ENCODE measurements around the gene PXDN. TPM values are rescaled to one million over a fixed set of nuclear protein-coding genes. Genes with fewer than 3 reads are reported as not detected.
A peak's percentile ranks its signal among the peaks of the same experiment; 100 is the strongest.
"Not testable (repeated sequence)": the region's sequence is repeated elsewhere in the genome, so short reads cannot be mapped to it uniquely, and the experiment has no call there.

Gene PXDN
- total RNA-seq, 1 experiment from 2014 or later: 126 TPM

DNA sequence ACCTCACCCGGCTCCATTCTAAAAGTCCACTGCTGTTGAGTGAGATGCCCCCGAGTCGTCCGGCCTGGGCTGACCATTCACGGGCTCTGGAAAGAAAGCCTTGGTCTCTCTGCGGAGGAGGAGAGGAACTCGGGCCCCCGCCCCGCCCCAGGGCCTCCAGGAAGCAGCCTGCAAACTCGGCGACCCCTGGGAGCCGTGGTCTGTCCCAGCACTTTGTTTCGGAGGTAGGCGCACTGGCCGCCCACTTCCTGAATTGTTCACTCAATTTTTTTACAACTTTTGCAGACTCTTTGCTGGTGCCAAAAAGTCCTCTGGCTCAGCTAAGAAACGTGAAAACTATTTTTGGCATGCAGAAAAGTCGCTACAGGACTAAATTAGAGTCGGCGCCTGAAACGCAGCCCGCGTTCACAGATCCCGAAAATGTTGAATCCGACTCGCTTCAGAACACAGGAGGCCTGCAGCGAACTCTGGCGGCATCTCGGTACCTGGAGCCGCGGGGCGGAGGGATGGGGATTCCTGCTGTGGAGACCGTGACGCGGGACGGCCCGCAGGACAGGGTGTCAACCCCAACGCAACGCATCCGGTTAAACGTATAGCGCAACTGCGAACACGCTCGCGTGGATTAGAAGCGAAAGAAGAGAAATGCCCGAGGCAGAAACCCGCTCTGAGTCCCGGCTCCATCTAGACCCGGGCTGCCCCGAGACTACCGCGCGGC is 1.5 kb downstream of the PXDN start:
- DNase-seq (ENCODE audit: low read depth): peak; percentile 85

DNA sequence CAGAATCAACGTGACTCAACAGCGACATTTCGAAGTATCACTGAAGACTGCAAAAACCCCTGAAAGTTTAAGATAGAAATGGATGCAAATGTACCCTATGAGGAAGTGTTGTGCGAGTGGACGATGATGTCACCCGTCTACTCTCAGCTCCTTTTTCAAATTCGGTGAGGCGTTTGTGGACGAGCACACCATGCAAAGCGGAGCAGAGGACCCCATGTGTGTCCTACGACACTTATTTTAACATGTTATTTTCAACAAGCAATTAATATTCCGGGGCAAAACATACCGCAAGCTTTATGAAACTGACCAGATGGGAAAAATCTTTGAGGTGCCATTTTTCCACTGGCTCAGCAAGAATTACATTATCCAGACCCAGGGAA is 2.0 kb downstream of the PXDN start:
- DNase-seq (ENCODE audit: low read depth): no peak

DNA sequence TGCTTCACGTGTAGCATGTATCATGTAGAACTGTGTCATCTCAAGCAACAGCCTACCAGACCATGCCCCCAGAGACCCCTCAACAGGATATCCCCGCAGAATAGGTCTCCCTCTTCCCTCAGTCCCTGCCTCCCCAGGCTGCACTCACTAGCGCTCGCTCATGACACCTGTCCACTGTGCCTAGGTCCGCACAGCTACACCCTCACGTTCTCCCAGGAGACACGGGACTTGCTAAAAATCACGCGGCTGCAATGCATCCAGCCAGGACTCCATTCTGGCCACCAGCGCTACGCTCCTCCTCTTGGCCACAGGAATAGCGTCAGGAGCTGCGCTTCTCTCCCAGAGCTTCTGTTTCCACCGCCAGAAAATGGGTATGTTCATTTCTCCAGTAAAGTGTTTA is 2.5 kb downstream of the PXDN start:
- no peak for DNase-seq (ENCODE audit: low read depth)

DNA sequence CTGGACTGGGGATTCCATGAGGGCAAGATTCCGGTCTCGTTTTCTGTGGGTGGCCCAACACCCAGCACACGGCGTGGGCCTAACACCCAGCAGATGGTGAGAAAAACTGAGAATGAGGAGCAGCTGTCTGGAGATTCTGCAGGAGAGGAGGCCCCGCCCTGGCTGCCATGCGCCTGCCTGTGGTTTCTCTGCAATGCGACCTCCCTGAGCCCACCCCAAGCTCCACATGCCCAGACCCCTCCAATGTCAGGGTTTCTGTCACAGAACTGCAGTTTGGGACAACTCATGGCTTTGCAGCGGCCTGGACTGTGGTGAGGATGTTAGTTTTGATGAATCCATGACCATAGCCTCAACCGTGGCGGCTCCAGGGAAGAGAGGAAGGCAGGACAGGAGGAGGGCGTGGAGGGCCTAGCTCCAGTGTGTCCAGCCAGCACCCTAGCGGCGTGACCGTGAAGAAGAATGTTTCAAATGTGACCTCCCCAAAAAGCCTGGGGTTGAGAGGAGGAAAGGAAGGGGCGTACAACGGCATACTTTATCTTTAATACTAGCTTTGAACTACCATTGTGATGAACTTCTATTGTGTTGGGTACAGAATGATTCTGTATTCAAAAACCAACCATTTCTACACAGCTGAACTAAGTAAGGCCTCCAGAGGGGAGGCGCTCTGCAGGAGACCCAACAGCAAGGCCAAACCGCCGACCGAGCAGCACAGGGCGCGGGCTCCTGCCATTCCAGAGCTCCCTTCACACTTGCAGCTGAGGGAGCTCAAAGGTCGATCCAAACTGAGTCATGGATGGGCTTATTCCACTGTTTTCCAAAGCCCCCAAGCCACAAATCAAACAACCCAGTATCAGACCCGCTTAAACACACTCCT is 3.4 kb downstream of the PXDN start:
- DNase-seq (ENCODE audit: low read depth): peak; percentile 76

DNA sequence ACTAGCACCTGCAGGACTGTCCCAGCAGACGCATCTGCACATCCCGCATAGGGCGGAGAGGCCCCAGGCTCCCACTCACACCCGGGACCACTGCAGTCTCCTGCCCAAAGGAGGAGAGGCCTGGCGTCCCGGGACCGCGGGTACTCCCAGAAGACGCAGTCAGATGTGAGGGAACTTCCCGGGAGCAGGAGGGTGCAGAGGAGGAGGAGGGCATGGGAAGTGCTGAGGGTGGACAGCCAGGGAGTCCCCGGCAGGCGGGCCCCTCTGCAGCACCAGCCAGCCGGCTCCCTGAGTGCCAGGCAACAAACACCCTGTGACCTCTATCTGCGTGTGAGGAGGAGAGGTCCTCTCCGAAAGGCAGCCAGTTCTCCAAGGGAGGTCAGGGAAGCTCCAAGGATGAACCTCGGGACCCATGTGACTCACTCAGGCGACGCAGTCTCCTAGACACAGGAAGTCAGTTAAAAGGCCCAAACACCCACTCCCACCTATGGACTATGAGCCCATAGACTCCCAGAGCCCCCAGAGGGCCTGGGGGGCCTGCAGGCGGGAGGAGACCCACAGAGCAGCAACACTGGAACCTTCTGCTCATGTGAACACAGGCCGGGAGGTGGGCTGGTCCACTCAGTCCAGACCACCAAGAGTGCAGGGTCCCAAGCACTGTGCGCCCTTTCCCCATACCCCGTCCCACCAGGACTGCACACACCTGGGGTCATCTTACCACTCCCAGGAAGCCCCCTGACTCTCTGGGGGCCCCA is 4.2 kb downstream of the PXDN start:
- DNase-seq (ENCODE audit: low read depth): no peak

DNA sequence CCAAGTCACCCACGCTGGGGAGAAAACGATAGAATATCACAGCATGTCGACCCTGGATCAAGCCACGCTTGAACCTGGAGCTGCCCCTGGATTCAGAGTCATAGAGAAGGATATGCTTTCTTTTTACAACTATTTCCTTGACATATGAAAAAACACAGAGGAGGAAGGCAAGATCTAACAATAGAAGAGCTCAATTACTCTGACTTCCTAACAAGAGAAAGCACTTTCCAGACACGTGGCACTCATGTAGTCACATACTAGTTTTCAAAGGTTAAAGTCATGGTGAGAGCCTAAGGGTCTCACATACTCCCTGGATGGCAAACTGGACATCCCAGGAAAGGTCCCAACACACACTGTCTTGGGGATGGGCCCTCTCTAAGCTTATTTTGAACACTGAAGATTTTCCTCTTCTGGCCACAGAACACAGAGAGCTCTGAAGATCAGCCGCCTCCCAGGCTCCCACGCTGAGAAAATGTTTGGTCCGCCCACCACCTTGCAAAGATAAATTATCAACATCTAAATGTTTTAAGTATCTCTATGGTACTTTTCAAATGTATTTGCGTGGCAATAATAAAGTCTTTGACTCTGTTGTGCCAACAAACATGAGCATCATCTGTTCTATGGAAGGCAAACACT is 4.9 kb downstream of the PXDN start:
- no peak for DNase-seq (ENCODE audit: low read depth)

DNA sequence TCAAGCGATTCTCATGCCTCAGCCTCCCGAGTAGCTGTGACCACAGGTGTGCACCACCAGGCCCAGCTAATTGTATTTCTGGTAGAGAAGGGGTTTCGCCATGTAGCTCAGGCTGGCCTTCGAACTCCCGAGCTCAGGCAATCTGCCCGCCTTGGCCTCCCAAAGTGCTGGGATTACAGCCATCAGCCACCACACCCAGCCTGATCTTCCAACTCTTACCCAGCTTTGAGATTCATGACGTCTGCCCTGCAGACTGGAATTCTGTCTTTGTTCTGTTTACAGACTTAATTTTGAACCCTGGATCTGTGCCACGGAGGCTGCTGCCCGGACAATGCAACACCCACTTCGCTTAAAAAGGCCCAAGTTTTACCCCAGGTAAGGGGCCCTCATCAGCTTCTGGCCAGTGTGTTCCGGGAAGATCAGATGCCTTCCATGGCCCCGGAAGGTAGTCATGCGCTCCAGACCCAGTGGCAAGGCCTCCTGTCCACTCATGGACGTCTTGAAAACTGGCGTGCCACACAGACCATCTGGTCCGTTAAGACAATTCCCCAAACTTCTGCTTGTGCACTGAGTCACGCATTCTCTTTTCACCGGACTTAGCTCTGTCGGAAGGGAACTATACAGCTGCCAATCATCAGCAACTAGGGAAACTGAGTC is 5.5 kb downstream of the PXDN start:
- DNase-seq (ENCODE audit: low read depth): no peak

DNA sequence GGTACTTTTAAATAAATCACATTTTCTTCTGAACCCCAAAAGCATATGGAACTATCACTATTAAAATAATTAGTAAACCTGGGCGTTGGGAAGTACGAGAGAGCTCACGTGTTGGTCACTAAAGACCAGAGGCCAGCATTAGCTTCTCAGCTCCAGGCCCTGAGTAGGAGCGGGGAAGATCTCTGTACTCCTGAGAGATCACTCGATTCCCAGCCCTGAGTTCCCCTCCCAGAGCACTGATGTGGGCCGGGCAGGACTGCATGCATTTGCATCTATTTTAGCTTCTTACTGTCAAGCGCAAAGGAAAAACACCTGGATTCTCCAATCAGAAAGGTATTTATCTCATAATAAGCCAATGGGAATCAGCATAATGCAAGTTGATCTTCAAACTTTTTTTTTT is 6.2 kb downstream of the PXDN start:
- no peak for DNase-seq (ENCODE audit: low read depth)

DNA sequence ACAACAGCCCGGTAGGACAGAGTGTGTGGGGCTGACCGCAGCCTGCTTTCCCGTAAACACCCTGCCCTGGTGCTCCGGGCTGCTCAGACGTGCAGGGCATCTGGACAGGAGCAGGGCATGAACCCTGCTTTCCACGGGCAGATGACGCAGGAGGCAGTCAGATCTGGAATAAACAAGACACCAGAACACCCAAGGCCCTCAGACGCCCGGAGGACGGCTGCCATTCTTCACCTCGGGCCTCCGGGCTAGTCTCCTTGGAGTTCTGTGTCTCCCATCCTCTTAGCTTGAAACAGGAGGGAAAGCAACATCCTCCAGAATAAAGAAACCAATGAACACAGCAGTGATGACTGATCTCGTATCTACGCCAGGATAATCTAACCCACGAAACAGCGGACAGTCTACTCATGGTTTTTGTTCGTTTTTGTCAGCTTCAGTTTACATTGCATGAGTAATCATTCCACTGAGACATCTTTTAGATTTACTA is 7.3 kb downstream of the PXDN start:
- DNase-seq (ENCODE audit: low read depth): peak; percentile 88

DNA sequence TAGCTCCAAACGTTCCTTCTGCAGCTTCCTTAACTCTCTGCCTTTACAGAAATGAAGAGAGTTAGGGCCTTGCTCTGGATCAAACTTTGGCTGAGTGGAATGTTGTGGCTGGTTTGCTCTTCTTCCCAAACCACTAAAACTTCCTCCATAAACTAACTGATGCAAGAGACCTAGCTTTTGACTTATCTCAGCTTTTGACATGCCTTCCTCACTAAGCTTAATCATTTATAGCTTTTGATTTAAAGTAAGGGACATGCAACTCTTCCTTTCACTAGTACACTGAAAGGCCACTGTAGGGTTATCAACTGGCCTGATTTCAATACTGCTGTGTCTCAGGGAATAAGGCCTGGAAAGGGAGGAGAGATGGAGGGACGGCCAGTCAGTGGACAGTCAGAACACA is 8.3 kb downstream of the PXDN start:
- DNase-seq (ENCODE audit: low read depth): no peak

DNA sequence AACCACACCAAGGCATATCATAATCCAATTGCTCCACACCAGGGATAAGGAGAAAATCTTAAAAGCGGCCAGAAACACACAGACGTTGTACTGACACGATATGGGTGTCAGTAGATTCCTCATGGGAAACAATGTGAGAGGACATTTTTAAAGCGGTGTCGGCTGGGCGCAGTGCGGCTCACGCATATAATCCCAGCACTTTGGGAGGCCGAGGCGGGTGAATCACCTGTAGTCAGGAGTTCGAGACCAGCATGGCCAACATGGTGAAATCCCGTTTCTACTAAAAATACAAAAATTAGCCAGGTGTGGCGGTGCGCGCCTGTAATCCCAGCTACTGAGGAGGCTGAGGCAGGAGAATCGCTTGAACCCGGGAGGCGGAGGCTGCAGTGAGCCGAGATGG is 11.0 kb downstream of the PXDN start:
- not testable (repeated sequence) for DNase-seq (ENCODE audit: low read depth)

DNA sequence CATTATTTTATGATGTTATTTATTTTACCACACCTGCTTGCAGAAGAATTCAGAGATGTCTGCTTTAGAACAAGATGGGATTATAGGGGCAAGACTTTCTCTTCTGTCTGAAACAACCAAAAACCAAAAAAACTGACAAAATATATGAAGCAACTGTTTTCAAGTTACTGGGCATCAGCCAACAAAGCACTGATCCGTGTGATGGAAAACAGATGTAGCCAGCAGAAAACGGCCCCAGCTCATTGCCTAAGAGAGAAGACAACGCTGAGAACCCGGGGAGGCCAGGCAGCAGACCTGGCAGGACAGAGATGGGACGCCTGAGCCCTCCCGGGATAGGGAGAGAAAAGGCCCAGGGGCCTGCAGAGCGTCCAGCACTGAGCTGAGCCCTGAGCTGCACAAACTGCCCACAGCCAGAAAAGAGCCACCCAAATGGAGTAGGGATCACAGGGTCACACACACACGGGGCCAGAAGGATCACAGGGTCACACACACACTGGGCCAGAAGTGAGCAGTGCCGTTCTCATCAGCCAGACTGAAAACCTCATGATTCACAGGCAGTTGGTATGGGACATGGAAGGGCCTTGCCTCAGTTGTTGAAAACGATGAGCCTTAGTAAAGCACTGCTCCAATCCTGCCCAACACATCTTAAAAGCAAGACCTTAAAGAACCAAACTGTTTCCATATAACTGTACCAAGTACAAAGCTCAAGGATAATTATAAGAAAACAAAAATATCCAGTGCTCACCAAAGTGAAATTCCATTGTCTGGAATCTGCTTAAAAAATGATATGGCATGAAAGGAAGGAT is 12.1 kb downstream of the PXDN start:
- peak; percentile 87 for DNase-seq (ENCODE audit: low read depth)

DNA sequence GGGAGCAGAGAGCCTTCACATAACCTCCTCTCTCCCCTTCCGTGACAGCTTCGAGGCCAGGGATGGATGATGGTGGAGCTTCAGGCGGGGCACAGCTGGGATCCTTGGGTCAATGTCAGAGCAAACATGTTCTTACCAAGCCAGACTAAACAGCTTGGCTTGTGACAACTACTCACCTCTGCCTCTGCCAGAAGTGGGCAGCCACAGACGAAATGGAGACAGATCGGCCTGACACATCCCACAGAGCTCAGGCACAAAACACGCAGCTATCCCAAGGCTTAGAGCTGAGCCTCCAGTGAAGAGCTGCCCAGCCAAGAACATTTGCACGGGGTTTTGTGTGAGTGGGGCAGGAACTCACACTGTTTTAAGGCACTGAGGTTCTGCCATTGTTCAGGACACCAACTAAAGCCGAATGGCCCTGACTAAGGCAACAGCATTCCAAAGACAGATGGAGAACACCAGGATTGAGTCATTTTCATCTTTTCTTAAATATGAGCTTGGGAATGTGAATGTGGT is 12.8 kb downstream of the PXDN start:
- DNase-seq (ENCODE audit: low read depth): peak; percentile 85

DNA sequence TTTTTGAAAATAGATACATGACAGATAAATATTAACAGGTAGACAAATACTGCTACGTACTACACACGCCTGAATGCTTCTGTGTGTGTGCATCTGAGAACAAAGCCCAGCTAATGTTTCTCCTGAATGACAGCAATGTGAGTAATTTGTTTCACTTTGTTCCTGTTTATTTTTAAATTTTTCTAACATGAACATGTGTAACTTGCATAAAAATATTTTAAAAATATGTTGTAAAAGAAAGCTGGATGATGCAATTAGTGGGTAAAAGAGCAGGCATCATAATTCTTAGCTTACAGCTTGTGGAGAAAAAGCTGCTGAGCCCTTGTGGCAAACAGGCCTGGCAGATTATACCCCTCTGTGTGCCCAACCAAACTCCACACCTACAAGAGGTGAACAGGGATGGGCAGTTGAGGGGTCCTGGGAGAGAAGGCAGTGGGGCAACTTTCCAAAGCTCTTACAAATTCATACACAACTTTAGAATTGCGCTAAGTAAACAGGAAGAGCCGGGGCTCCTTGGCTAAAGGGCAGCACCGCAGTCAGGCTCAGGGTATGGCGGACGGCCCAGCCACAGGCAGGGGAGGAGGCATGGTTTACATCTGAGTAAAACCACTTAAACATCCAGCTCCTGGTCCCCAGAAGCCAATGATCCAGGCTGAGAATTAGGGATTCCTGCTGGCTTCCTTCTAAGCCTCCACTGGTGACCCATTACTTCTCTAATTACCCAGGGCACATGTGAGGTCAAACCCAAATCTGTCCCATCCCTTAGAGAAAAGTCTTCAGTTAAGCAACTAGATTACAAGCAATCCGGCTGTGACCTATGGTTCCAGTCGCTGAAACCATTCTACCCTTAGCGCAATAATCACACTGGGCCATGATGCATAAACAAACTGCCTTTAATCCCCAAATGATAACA is 14.0 kb downstream of the PXDN start:
- DNase-seq (ENCODE audit: low read depth): peak; percentile 81

DNA sequence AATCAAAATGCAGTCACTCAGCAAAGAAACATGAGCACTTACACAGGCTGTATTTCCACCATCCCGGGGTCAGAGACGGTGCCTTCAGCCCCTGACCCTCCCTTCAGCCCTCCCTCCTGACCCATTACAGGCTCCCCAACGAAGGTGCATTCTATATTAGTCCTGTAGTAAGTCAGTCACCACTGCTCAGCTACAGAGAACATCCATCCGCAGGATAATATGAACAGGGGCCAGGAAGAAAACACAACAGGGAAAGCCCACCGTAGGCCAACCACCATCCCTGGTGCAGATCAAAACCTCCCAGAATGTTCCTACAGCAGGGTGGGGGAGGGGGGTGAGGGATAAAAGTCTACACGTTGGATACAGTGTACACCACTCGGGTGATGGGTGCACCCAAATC is 15.1 kb downstream of the PXDN start:
- DNase-seq (ENCODE audit: low read depth): no peak

DNA sequence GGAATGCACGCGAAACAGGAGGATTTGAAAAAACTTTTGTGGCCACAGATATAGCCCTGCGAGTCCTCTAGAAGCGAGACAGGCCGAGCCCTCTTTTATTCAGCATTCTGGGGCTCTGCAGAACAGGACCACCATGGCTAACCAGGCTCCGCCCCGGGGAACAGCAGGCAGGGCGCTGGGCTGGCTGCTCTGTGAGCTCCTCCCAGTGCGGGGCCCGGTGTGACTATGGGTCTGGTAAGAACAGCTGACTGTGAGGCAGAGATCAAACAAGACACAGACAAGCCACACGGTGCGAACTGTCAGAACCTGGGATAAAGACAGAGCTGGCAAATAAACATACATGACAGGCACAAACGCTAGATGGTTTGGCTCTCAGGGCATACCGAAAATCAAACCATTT is 15.5 kb downstream of the PXDN start:
- peak; percentile 80 for DNase-seq (ENCODE audit: low read depth)

DNA sequence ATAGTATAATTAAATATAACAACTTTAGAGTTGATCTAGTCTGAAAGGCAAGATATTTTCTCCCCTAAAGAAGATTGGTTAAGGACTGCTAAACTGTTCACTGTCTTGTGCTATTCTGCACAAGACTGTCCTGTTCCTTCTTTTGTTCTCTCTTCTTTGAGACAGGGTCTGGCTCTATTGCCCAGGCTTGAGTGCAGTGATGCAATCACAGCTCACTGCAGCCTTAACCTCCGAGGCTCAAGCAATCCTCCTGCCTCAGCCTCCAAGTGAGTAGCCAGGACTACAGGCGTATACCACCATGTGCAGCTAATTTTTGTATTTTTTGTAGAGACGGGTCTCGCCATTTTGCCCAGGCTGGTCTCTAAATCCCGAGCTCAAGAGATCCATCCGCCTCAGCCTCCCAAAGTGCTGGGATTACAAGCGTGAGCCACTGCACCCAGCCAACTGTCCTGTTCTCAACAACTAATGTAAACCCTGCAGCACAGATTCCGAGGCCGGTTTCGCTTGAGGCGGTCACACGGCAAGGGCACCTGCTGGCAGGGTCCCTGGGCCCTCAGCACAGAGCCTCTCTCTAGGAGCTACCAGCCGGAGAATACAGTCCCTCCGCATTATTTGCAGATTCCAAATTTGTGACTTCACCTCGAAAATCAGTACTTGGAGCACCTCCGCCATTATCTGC is 16.4 kb downstream of the PXDN start:
- DNase-seq (ENCODE audit: low read depth): no peak

DNA sequence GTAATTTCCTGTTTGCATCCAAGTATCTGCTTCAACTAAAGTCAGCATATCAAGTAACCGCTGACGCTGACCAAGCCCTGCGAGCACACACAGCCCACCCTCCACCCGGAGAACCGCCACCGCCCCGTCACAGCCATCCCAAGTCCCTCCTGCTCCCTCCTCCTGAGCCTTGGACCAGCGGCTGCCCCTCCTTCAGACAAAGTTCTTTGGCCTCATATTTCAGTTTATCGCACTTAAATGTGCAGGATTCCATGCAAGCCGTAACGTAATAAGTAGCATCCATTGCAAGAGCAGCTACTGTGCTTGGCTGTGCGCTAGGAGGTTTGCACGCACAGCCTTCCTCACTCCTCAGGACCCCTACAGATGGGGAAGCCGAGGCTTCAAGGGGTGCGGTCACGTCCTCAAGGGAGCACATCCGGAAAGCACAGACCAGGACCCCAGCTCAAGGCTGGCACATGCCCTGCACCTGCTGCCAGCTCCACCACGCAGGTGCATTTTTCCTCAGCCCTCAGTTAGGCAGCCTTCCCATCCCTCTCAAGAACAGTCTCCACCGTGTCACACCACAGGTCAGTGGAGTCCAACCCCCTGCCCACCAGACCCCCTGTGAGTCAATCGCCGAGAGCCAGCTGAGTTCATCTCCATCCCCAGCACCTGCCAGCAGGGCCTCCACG is 17.1 kb downstream of the PXDN start:
- no peak for DNase-seq (ENCODE audit: low read depth)
